ENCODE data around the gene TUBGCP2. TPM values are rescaled to one million over a fixed set of nuclear protein-coding genes. Genes with fewer than 3 reads are reported as not detected.

TUBGCP2 gene
- total and polyA plus RNA-seq, 2 of the 13 experiments (the other 11 are each of a cell fraction or from before 2014, with no cell fraction given): 21.3 to 34.5 TPM

- TF ChIP-seq ZNF362 (CRISPR knock-in tag; IDR thresholded peaks at IDR 0.05; ENCODE audit: borderline replicate concordance): no peak
- TF ChIP-seq CBX5 (CRISPR knock-in tag; IDR thresholded peaks at IDR 0.05; ENCODE audit: borderline replicate concordance): no peak
- no peak for TF ChIP-seq NFYC (CRISPR knock-in tag; IDR thresholded peaks at IDR 0.05)
- TF ChIP-seq ATF6 (CRISPR knock-in tag; conservative IDR thresholded peaks at IDR 0.05): no peak
- TF ChIP-seq XRCC5 (optimal IDR thresholded peaks at IDR 0.05; ENCODE audit: low read length): peak; percentile 35
- no peak for TF ChIP-seq POLR2A (IDR thresholded peaks at IDR 0.05; ENCODE audit: insufficient read depth in 1 of 2, low read depth in 2 of 2, low read length in 2 of 2)
- no peak for TF ChIP-seq REXO4 (CRISPR knock-in tag; IDR thresholded peaks at IDR 0.05; ENCODE audit: borderline replicate concordance)
- no peak for TF ChIP-seq GTF3A (CRISPR knock-in tag; conservative IDR thresholded peaks at IDR 0.05)
- TF ChIP-seq RBM39 (IDR thresholded peaks at IDR 0.05; ENCODE audit: low read depth, low read length, poor library complexity, severe bottlenecking): no peak
- 0 out of 2 replicates have a peak, but pooled peaks have one; percentile 30 for TF ChIP-seq POLR2G (IDR thresholded peaks at IDR 0.05; ENCODE audit: low read depth, low read length)
- peak; percentile 40; the same call in 1 of the 2 replicates for TF ChIP-seq ZNF292 (CRISPR knock-in tag; IDR thresholded peaks at IDR 0.05; ENCODE audit: borderline replicate concordance, low read depth)
- no peak for TF ChIP-seq BCLAF1 (IDR thresholded peaks at IDR 0.05)
- no peak for TF ChIP-seq KDM3A (CRISPR knock-in tag; IDR thresholded peaks at IDR 0.05; ENCODE audit: low read depth)
- no peak for TF ChIP-seq ZNF704 (CRISPR knock-in tag; IDR thresholded peaks at IDR 0.05; ENCODE audit: borderline replicate concordance)
- no peak for TF ChIP-seq FOSL1 (CRISPR knock-in tag; IDR thresholded peaks at IDR 0.05; ENCODE audit: borderline replicate concordance)
- no peak for TF ChIP-seq RERE (CRISPR knock-in tag; IDR thresholded peaks at IDR 0.05; ENCODE audit: low read depth)
These were observed 30.0 kb downstream of the TUBGCP2 start (continued) for GRCh38 chr10:133278577-133279265.
